ENCODE measurements around the gene NDUFV2. TPM values are rescaled to one million over a fixed set of nuclear protein-coding genes. Genes with fewer than 3 reads are reported as not detected.

Gene NDUFV2
- total RNA-seq, result 124 TPM

DNA sequence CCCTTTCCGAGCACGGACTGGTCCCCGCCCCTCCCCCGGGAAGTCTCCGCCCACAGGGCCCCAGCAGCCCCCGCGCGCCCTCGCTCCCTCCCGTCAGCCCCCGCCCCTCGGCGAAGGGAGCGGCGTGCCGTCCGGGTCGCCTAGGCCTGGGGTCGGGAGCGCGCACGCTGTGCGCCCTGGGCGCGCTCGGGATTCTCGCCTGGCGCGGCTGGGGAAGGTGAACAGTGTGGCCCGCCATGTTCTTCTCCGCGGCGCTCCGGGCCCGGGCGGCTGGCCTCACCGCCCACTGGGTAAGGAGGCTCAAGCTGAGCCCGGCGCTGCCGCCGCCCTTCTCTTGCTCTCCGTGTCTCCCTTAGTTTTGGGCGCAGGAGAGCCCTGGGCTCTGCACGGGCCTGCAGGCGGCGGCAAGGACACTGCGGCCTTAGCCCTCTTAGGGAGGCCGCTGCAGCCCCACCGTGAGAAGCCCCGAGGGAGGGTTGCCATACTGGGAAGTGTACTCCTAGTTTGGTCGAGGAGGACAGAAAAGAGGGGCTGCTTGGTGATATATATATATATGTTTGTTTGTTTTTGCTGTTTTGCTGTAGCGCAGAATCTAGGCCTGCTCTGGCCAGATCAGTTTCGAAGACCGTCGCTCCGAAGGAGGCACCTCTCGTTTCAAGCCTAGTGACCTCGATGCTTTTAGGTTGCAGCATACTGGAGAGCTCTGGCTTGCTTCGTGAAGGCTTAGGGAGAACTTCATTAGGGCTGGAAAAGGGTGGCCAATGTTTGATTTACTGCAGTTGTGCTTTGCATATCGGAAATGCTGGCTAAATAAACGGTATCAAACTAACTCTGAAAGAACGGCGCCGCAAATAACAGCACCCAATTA, at the start of gene NDUFV2:
Gene NDUFV2, plus strand, starts transcription at position 192 of the 868 bp plus-strand sequence. Its CDS starts 45 bp downstream, at position 237.
- Histone ChIP-seq H3K4me1 (ENCODE audit: control insufficient read depth in 3 of 3, insufficient read depth in 3 of 3, low read length in 3 of 3) (peaks cover 33 to 45% (median 38%) of the 10 kb centered on the region in 3 donors), H3K9ac (ENCODE audit: low read depth in 1 of 3, low read length in 3 of 3) (peak within 1 kb of the TSS; percentile 89 to 99 (median 92)), H3K36me3 (ENCODE audit: control insufficient read depth in 3 of 3, insufficient read depth in 3 of 3, low read length in 3 of 3) (no peaks in the 10 kb centered on the region), H3K27me3 (ENCODE audit: control insufficient read depth in 3 of 3, insufficient read depth in 3 of 3, low read length in 3 of 3) (no peaks in the 10 kb centered on the region), H3K27ac (ENCODE audit: low read depth, low read length) (peak within 1 kb of the TSS; percentile 86), H3K4me3 (ENCODE audit: low read length in 3 of 3) (peak within 1 kb of the TSS; percentile 80 to 98 (median 80)), H3K9me3 (ENCODE audit: control insufficient read depth in 3 of 3, low read length in 3 of 3) (no peaks in the 10 kb centered on the region)

DNA sequence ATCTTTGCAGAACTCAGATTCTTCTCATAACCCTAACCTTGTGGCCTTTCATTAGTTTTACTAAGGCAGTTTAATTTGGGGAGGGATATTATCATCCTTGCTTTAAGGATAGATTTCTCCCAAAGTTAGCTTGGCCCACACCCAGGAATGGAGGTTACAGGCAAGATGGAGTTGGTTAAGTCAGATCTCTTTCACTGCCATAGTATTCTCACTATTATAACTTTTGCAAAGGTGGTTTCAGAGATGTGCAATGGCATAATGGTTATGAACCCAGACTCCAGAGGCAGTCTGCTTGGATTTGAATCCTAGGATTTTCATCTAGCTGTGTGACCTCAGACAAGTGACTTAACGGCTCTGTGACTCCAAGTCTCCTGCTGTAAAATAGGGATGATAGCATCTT, 48.7 kb upstream of the NDUFV2 start:
- H3K36me3 ChIP-seq (ENCODE audit: control insufficient read depth in 3 of 3, insufficient read depth in 3 of 3, low read length in 3 of 3), result no peaks in the 10 kb centered on the region
- peaks cover 0 to 3% (median 0%) of the 10 kb centered on the region in 3 donors for H3K4me1 ChIP-seq (ENCODE audit: control insufficient read depth in 3 of 3, insufficient read depth in 3 of 3, low read length in 3 of 3)
- no peaks in the 10 kb centered on the region for H3K9me3 ChIP-seq (ENCODE audit: control insufficient read depth in 3 of 3, low read length in 3 of 3)
- no peak overlapping the region for H3K27ac ChIP-seq (ENCODE audit: low read depth, low read length)
- no peaks in the 10 kb centered on the region for H3K27me3 ChIP-seq (ENCODE audit: control insufficient read depth in 3 of 3, insufficient read depth in 3 of 3, low read length in 3 of 3)
- no peak overlapping the region for H3K9ac ChIP-seq (ENCODE audit: low read depth in 1 of 3, low read length in 3 of 3)
- H3K4me3 ChIP-seq (ENCODE audit: low read length in 3 of 3), result no peak overlapping the region

- no peak overlapping the region for H3K4me3 ChIP-seq (ENCODE audit: low read length in 3 of 3)
- H3K27ac ChIP-seq (ENCODE audit: low read depth, low read length), result no peak overlapping the region
- H3K9me3 ChIP-seq (ENCODE audit: control insufficient read depth in 3 of 3, low read length in 3 of 3), result no peaks in the 10 kb centered on the region
- no peak overlapping the region for H3K9ac ChIP-seq (ENCODE audit: low read depth in 1 of 3, low read length in 3 of 3)
- no peaks in the 10 kb centered on the region for H3K27me3 ChIP-seq (ENCODE audit: control insufficient read depth in 3 of 3, insufficient read depth in 3 of 3, low read length in 3 of 3)
- peaks cover 0 to 3% (median 0%) of the 10 kb centered on the region in 3 donors for H3K4me1 ChIP-seq (ENCODE audit: control insufficient read depth in 3 of 3, insufficient read depth in 3 of 3, low read length in 3 of 3)
- H3K36me3 ChIP-seq (ENCODE audit: control insufficient read depth in 3 of 3, insufficient read depth in 3 of 3, low read length in 3 of 3), result no peaks in the 10 kb centered on the region
Observed at GRCh38 chr18:9055185-9055584, 47.3 kb upstream of the NDUFV2 start.

DNA sequence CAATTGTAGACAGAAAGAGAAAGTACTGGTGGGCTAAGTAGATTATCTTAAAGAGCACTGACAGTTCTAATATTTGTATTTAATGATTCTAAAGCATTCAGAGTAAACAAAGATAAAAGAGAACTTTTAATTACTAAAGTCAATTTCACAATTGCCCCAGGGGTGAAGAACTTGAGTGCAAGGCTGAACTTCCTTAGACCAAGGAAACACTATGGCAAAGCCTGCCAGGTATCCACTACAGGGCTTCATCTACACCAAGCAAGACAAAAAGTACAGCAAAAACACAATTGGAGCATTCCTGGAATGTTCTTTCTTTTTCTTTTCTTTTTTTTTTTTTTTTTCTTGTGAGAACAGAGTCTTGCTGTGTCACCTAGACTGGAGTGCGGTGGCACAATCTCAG, 46.9 kb upstream of the NDUFV2 start:
- Histone ChIP-seq H3K27me3 (ENCODE audit: control insufficient read depth in 3 of 3, insufficient read depth in 3 of 3, low read length in 3 of 3) (no peaks in the 10 kb centered on the region), H3K27ac (ENCODE audit: low read depth, low read length) (no peak overlapping the region), H3K4me1 (ENCODE audit: control insufficient read depth in 3 of 3, insufficient read depth in 3 of 3, low read length in 3 of 3) (peaks cover 0 to 3% (median 0%) of the 10 kb centered on the region in 3 donors), H3K4me3 (ENCODE audit: low read length in 3 of 3) (no peak overlapping the region), H3K36me3 (ENCODE audit: control insufficient read depth in 3 of 3, insufficient read depth in 3 of 3, low read length in 3 of 3) (no peaks in the 10 kb centered on the region), H3K9ac (ENCODE audit: low read depth in 1 of 3, low read length in 3 of 3) (no peak overlapping the region), H3K9me3 (ENCODE audit: control insufficient read depth in 3 of 3, low read length in 3 of 3) (no peaks in the 10 kb centered on the region)

GRCh38 chr18:9057646-9058045, 44.9 kb upstream of the NDUFV2 start:
- no peaks in the 10 kb centered on the region for H3K9me3 ChIP-seq (ENCODE audit: control insufficient read depth in 3 of 3, low read length in 3 of 3)

GRCh38 chr18:9058406-9058805, 44.1 kb upstream of the NDUFV2 start:
- Histone ChIP-seq H3K4me1 (ENCODE audit: control insufficient read depth in 3 of 3, insufficient read depth in 3 of 3, low read length in 3 of 3) (peaks cover 0 to 3% (median 0%) of the 10 kb centered on the region in 3 donors), H3K4me3 (ENCODE audit: low read length in 3 of 3) (no peak overlapping the region), H3K27me3 (ENCODE audit: control insufficient read depth in 3 of 3, insufficient read depth in 3 of 3, low read length in 3 of 3) (no peaks in the 10 kb centered on the region), H3K27ac (ENCODE audit: low read depth, low read length) (no peak overlapping the region), H3K9me3 (ENCODE audit: control insufficient read depth in 3 of 3, low read length in 3 of 3) (no peaks in the 10 kb centered on the region), H3K9ac (ENCODE audit: low read depth in 1 of 3, low read length in 3 of 3) (no peak overlapping the region), H3K36me3 (ENCODE audit: control insufficient read depth in 3 of 3, insufficient read depth in 3 of 3, low read length in 3 of 3) (no peaks in the 10 kb centered on the region)

More at GRCh38 chr18:9057646-9058045, 44.9 kb upstream of the NDUFV2 start:
- no peaks in the 10 kb centered on the region for H3K27me3 ChIP-seq (ENCODE audit: control insufficient read depth in 3 of 3, insufficient read depth in 3 of 3, low read length in 3 of 3)
- H3K4me1 ChIP-seq (ENCODE audit: control insufficient read depth in 3 of 3, insufficient read depth in 3 of 3, low read length in 3 of 3), result peaks cover 0 to 3% (median 0%) of the 10 kb centered on the region in 3 donors
- no peaks in the 10 kb centered on the region for H3K36me3 ChIP-seq (ENCODE audit: control insufficient read depth in 3 of 3, insufficient read depth in 3 of 3, low read length in 3 of 3)
- no peak overlapping the region for H3K27ac ChIP-seq (ENCODE audit: low read depth, low read length)
- H3K4me3 ChIP-seq (ENCODE audit: low read length in 3 of 3), result no peak overlapping the region
- no peak overlapping the region for H3K9ac ChIP-seq (ENCODE audit: low read depth in 1 of 3, low read length in 3 of 3)

DNA sequence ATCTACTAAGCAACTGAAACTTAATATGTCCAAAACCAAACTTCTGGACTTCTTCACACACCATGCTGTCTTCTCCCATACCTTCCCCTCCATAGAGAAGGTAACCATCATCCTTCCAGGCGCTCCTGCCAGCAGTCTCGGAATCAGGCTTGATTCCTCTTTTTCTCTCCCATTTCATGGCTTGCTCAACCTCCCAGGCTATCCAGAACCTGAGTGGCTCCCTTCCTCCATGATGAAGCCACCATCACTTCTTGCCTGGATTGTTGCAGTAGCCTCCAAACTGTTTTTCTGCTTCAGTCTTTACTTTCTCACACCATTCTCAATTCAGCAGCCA, 40.1 kb upstream of the NDUFV2 start:
- H3K4me1 ChIP-seq (ENCODE audit: control insufficient read depth in 3 of 3, insufficient read depth in 3 of 3, low read length in 3 of 3), result no peaks in the 10 kb centered on the region
- no peak overlapping the region for H3K27ac ChIP-seq (ENCODE audit: low read depth, low read length)
- no peaks in the 10 kb centered on the region for H3K27me3 ChIP-seq (ENCODE audit: control insufficient read depth in 3 of 3, insufficient read depth in 3 of 3, low read length in 3 of 3)
- H3K9ac ChIP-seq (ENCODE audit: low read depth in 1 of 3, low read length in 3 of 3), result no peak overlapping the region
- H3K4me3 ChIP-seq (ENCODE audit: low read length in 3 of 3), result no peak overlapping the region
- no peaks in the 10 kb centered on the region for H3K36me3 ChIP-seq (ENCODE audit: control insufficient read depth in 3 of 3, insufficient read depth in 3 of 3, low read length in 3 of 3)
- no peaks in the 10 kb centered on the region for H3K9me3 ChIP-seq (ENCODE audit: control insufficient read depth in 3 of 3, low read length in 3 of 3)

DNA sequence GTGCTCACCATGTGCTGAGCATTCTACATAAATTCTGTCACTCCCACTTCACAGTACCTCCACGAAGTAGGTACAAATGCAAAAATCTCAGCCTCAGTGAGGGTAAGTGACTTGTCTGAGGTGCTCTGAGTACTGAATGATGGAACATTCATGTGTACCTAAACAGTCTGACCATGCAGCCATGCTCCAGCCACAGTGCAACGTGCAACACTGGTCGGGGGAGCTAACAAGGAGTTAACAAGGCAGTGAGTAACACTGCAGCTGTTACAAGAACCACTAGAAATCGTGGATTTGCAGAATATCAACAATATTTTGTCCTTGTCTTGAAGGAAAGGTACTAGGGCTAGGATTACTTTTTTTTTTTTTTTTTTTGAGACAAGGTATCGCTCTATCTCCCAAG, 36.6 kb upstream of the NDUFV2 start:
- Histone ChIP-seq H3K27me3 (ENCODE audit: control insufficient read depth in 3 of 3, insufficient read depth in 3 of 3, low read length in 3 of 3) (no peaks in the 10 kb centered on the region), H3K4me3 (ENCODE audit: low read length in 3 of 3) (no peak overlapping the region), H3K36me3 (ENCODE audit: control insufficient read depth in 3 of 3, insufficient read depth in 3 of 3, low read length in 3 of 3) (no peaks in the 10 kb centered on the region), H3K9me3 (ENCODE audit: control insufficient read depth in 3 of 3, low read length in 3 of 3) (no peaks in the 10 kb centered on the region), H3K27ac (ENCODE audit: low read depth, low read length) (no peak overlapping the region), H3K9ac (ENCODE audit: low read depth in 1 of 3, low read length in 3 of 3) (no peak overlapping the region), H3K4me1 (ENCODE audit: control insufficient read depth in 3 of 3, insufficient read depth in 3 of 3, low read length in 3 of 3) (peaks cover 4 to 6% (median 6%) of the 10 kb centered on the region in 3 donors)

- Histone ChIP-seq H3K9me3 (ENCODE audit: control insufficient read depth in 3 of 3, low read length in 3 of 3) (no peaks in the 10 kb centered on the region), H3K9ac (ENCODE audit: low read depth in 1 of 3, low read length in 3 of 3) (no peak overlapping the region), H3K4me3 (ENCODE audit: low read length in 3 of 3) (no peak overlapping the region), H3K4me1 (ENCODE audit: control insufficient read depth in 3 of 3, insufficient read depth in 3 of 3, low read length in 3 of 3) (peaks cover 4 to 6% (median 6%) of the 10 kb centered on the region in 3 donors), H3K27ac (ENCODE audit: low read depth, low read length) (no peak overlapping the region), H3K36me3 (ENCODE audit: control insufficient read depth in 3 of 3, insufficient read depth in 3 of 3, low read length in 3 of 3) (no peaks in the 10 kb centered on the region), H3K27me3 (ENCODE audit: control insufficient read depth in 3 of 3, insufficient read depth in 3 of 3, low read length in 3 of 3) (no peaks in the 10 kb centered on the region)
Observed at GRCh38 chr18:9066358-9066757, 36.1 kb upstream of the NDUFV2 start.

- no peak overlapping the region for H3K27ac ChIP-seq (ENCODE audit: low read depth, low read length)
- H3K4me3 ChIP-seq (ENCODE audit: low read length in 3 of 3), result no peak overlapping the region
Observed at GRCh38 chr18:9066817-9067306, 35.6 kb upstream of the NDUFV2 start.

More at GRCh38 chr18:9066817-9067306, 35.6 kb upstream of the NDUFV2 start:
- Histone ChIP-seq H3K27me3 (ENCODE audit: control insufficient read depth in 3 of 3, insufficient read depth in 3 of 3, low read length in 3 of 3) (no peaks in the 10 kb centered on the region), H3K9me3 (ENCODE audit: control insufficient read depth in 3 of 3, low read length in 3 of 3) (no peaks in the 10 kb centered on the region), H3K4me1 (ENCODE audit: control insufficient read depth in 3 of 3, insufficient read depth in 3 of 3, low read length in 3 of 3) (peaks cover 4 to 6% (median 6%) of the 10 kb centered on the region in 3 donors), H3K36me3 (ENCODE audit: control insufficient read depth in 3 of 3, insufficient read depth in 3 of 3, low read length in 3 of 3) (no peaks in the 10 kb centered on the region), H3K9ac (ENCODE audit: low read depth in 1 of 3, low read length in 3 of 3) (no peak overlapping the region)

Data from skeletal muscle tissue (tissue), 4 donors.